A673 (cell line): Measurements from ENCODE around the gene MAN1C1. TPM values are rescaled to one million over a fixed set of nuclear protein-coding genes. Genes with fewer than 3 reads are reported as not detected.

ENCODE experiments used
- BruUV-seq: library from RNA; stranded (reverse); fragments of 400-500 nt; replicated peaks from 2 replicates; lab custom pipeline; 2021; lab: Mats Ljungman, UMichigan
- CTCF ChIA-PET: fragments of 300-600 bp; sonication (Branson Sonifier 250); formaldehyde crosslinking; loops from one replicate; lab custom pipeline; 2022; ENCODE audit warnings: antibody characterized with exemption; lab: Charles Lee
- POLR2A ChIA-PET: fragments of 300-600 bp; sonication (Branson Sonifier 250); formaldehyde crosslinking; loops from one replicate; lab custom pipeline; 2022; ENCODE audit warnings: antibody characterized with exemption; ENCODE audit not compliant: low non-redundant PET; lab: Charles Lee
- DNase-seq: peaks from one replicate; pipeline ENCODE4 v3.0.0-alpha.2; 2015; ENCODE audit warnings: low spot score
- H3K27ac ChIP-seq: fragments of 200-600 bp; sonication (generic); 2 replicates; pipeline ENCODE4 v1.5.1; 2016; ENCODE audit warnings: mixed run types, low read depth, mild to moderate bottlenecking, mixed read lengths, antibody characterized with exemption, low read length; ENCODE audit not compliant: poor library complexity, severe bottlenecking
- H3K27me3 ChIP-seq: fragments of 200-600 bp; sonication (generic); replicated peaks from 2 replicates; pipeline ENCODE4 v1.6.1; 2017; ENCODE audit warnings: mixed run types, low read depth, mild to moderate bottlenecking, mixed read lengths, antibody characterized with exemption, low read length; ENCODE audit not compliant: insufficient read depth, poor library complexity
- H3K36me3 ChIP-seq: fragments of 200-600 bp; sonication (generic); 2 replicates; pipeline ENCODE4 v1.6.1; 2016; ENCODE audit warnings: mixed run types, mild to moderate bottlenecking, mixed read lengths, antibody characterized with exemption, low read length; ENCODE audit not compliant: insufficient read depth, poor library complexity, severe bottlenecking
- H3K4me1 ChIP-seq: fragments of 200-600 bp; sonication (generic); 2 replicates; pipeline ENCODE4 v1.6.1; 2017; ENCODE audit warnings: mixed run types, mild to moderate bottlenecking, mixed read lengths, antibody characterized with exemption, low read length; ENCODE audit not compliant: insufficient read depth, poor library complexity, severe bottlenecking
- H3K4me3 ChIP-seq: fragments of 200-600 bp; sonication (generic); 2 replicates; pipeline ENCODE4 v1.5.1; 2016; ENCODE audit warnings: low read depth, mixed run types, mild to moderate bottlenecking, mixed read lengths, low read length; ENCODE audit not compliant: poor library complexity, severe bottlenecking
- H3K9me3 ChIP-seq: fragments of 200-600 bp; sonication (generic); 2 replicates; pipeline ENCODE4 v1.6.1; 2016; ENCODE audit warnings: mixed run types, low read depth, mild to moderate bottlenecking, mixed read lengths, antibody characterized with exemption, low read length; ENCODE audit not compliant: poor library complexity, severe bottlenecking
- CTCF ChIP-seq: fragments of 300-800, 200-600 bp; sonication (generic); conservative IDR thresholded peaks from 2 replicates; pipeline ENCODE4 v1.5.1; 2017; ENCODE audit warnings: low read depth, mild to moderate bottlenecking, antibody characterized with exemption, low read length, moderate library complexity, mixed read lengths
- EZH2 ChIP-seq: fragments of 200-600 bp; sonication (generic); IDR thresholded peaks from 2 replicates; pipeline ENCODE4 v1.6.1; 2017; ENCODE audit warnings: borderline replicate concordance, low read depth, mild to moderate bottlenecking, mixed read lengths, antibody characterized with exemption, low read length; ENCODE audit not compliant: poor library complexity, severe bottlenecking
- intact Hi-C: fragments of 100-400 bp; cut with micrococcal nuclease; formaldehyde crosslinking; loops from one replicate; pipeline ENCODE4 v1.10.0; 2022; ENCODE audit not compliant: unreplicated experiment
- total RNA-seq: library from RNA; stranded (reverse); gene quantifications from 2 replicates; pipeline ENCODE4 v1.2.3, GENCODE V29; 2021

MAN1C1 gene
- total RNA-seq, 1 experiment from 2014 or later, result 0.21 TPM

GRCh38 chr1:25818569-25818968, 202.0 kb downstream of the MAN1C1 start:
- CTCF ChIA-PET, result no interaction called here
- Histone ChIP-seq H3K4me1 (no peaks in the 10 kb centered on the region), H3K27me3 (no peaks in the 10 kb centered on the region), H3K9me3 (no peaks in the 10 kb centered on the region), H3K27ac (peak overlapping the region; percentile 88), H3K36me3 (no peaks in the 10 kb centered on the region), H3K4me3 (peak overlapping the region; percentile 90)
- TF ChIP-seq CTCF (no peak), EZH2 (no peak)
- intact Hi-C loops, result no loop called here
- POLR2A ChIA-PET, result no interaction called here
- no peak for DNase-seq
- BruUV-seq, result no TSS peak

- no TSS peak for BruUV-seq
- Histone ChIP-seq H3K4me1 (no peaks in the 10 kb centered on the region), H3K27ac (peak within 1 kb of the TSS; percentile 88), H3K9me3 (no peaks in the 10 kb centered on the region), H3K4me3 (peak within 1 kb of the TSS; percentile 90), H3K27me3 (no peaks in the 10 kb centered on the region), H3K36me3 (no peaks in the 10 kb centered on the region)
- ChIA-PET POLR2A (interaction anchor here (1.0 kb wide), 1 partner anchor 55 kb away, joined by 3 read pairs; no protein-coding TSS in a partner anchor), CTCF (interaction anchor here (0.5 to 0.6 kb wide), 2 partner anchors 254 to 292 kb away, joined by 3 to 5 read pairs; partner anchors contain the start of gene PDIK1L)
- intact Hi-C loops, result no loop called here
- DNase-seq, result peak; percentile 85
- TF ChIP-seq CTCF, result no peak
- TF ChIP-seq EZH2, result no peak
Observed at GRCh38 chr1:25819491-25820246, 203.1 kb downstream of the MAN1C1 start, which contains the start of gene MTFR1L. Gene MTFR1L, plus strand, starts transcription at chr1:25819954. Its CDS starts 3,151 bp downstream, at chr1:25823105.

- TF ChIP-seq CTCF (no peak), EZH2 (no peak)
- Histone ChIP-seq H3K27me3 (no peaks in the 10 kb centered on the region), H3K4me3 (peak overlapping the region; percentile 90), H3K4me1 (no peaks in the 10 kb centered on the region), H3K27ac (peak overlapping the region; percentile 88), H3K36me3 (no peaks in the 10 kb centered on the region), H3K9me3 (no peaks in the 10 kb centered on the region)
- intact Hi-C loops, result no loop called here
- CTCF ChIA-PET, result no interaction called here
- peak; percentile 71 for DNase-seq
- BruUV-seq, result no TSS peak
- POLR2A ChIA-PET, result interaction anchor here (1.0 kb wide), 1 partner anchor 54 kb away, joined by 3 read pairs; no protein-coding TSS in a partner anchor
Observed at GRCh38 chr1:25820247-25821111, 203.9 kb downstream of the MAN1C1 start.
